GM19239 (cell line): ENCODE results near the gene GPS2.
A peak's percentile ranks its signal among the peaks of the same experiment; 100 is the strongest.

Experiments used
- DNase-seq: peaks from one replicate; pipeline ENCODE4 v3.0.0; 2011; ENCODE audit warnings: low spot score; ENCODE audit not compliant: insufficient read length
- FAIRE-seq: peaks from 2 replicates; lab custom pipeline; 2011; peaks lifted over from hg19 to GRCh38; lab: Jason Lieb, UNC

The GPS2 gene

GRCh38 chr17:7314719-7315569 is at the start of gene GPS2:
GPS2 (minus strand) TSS chr17:7315360; CDS start chr17:7315052, 308 bp downstream.
- peak; percentile 94 for FAIRE-seq
- peak; percentile 99 for DNase-seq

- FAIRE-seq: no peak
- DNase-seq: no peak
These were observed 48.2 kb upstream of the GPS2 start for GRCh38 chr17:7363311-7363710.

- DNase-seq (no peak), FAIRE-seq (no peak)
These were observed 46.7 kb upstream of the GPS2 start for GRCh38 chr17:7361906-7362305.

GRCh38 chr17:7357381-7357780 is 42.2 kb upstream of the GPS2 start:
- FAIRE-seq (no peak), DNase-seq (no peak)

- FAIRE-seq: no peak
- DNase-seq: no peak
These were observed 41.6 kb upstream of the GPS2 start for GRCh38 chr17:7356756-7357155.

GRCh38 chr17:7356072-7356549 is 41.0 kb upstream of the GPS2 start:
- peak; percentile 83 for DNase-seq

GRCh38 chr17:7355573-7355972 is 40.4 kb upstream of the GPS2 start:
- FAIRE-seq: no peak

More at GRCh38 chr17:7356072-7356549, 41.0 kb upstream of the GPS2 start:
- peak; percentile 97 for FAIRE-seq

GRCh38 chr17:7355053-7355452 is 39.9 kb upstream of the GPS2 start, which contains the start of gene TMEM95:
TMEM95 (plus strand) TSS chr17:7355156; CDS start chr17:7355205, 49 bp downstream.
- FAIRE-seq (no peak), DNase-seq (no peak)

More at GRCh38 chr17:7355573-7355972, 40.4 kb upstream of the GPS2 start:
- no peak for DNase-seq

GRCh38 chr17:7354262-7354843 is 39.2 kb upstream of the GPS2 start:
- FAIRE-seq: no peak
- no peak for DNase-seq

- no peak for DNase-seq
- no peak for FAIRE-seq
These were observed 37.9 kb upstream of the GPS2 start for GRCh38 chr17:7352910-7353635.

GRCh38 chr17:7352503-7352889 is 37.3 kb upstream of the GPS2 start:
- DNase-seq (no peak), FAIRE-seq (no peak)

- DNase-seq: peak; percentile 95
- FAIRE-seq: peak; percentile 83
These were observed 36.7 kb upstream of the GPS2 start, which contains the start of gene KCTD11 for GRCh38 chr17:7351665-7352502. KCTD11 (plus strand) TSS chr17:7352162.

GRCh38 chr17:7348478-7349242 is 33.5 kb upstream of the GPS2 start:
- FAIRE-seq: no peak
- DNase-seq: no peak

- no peak for FAIRE-seq
These were observed 32.7 kb upstream of the GPS2 start for GRCh38 chr17:7347630-7348477.

GRCh38 chr17:7346761-7347614 is 31.8 kb upstream of the GPS2 start:
- FAIRE-seq (no peak), DNase-seq (no peak)

More at GRCh38 chr17:7347630-7348477, 32.7 kb upstream of the GPS2 start:
- DNase-seq: no peak

- DNase-seq: no peak
- FAIRE-seq: no peak
These were observed 28.1 kb upstream of the GPS2 start for GRCh38 chr17:7343250-7343649.

GRCh38 chr17:7341842-7342241 is 26.7 kb upstream of the GPS2 start:
- DNase-seq (no peak), FAIRE-seq (no peak)
